DND-41 (cell line): ENCODE results near the gene NRG3.

Source experiments
- EZH2 ChIP-seq: IDR thresholded peaks from 3 replicates; pipeline ENCODE4 v1.6.1; 2012; ENCODE audit warnings: borderline replicate concordance, low read depth, mild to moderate bottlenecking, moderate library complexity, low read length, inconsistent platforms; ENCODE audit not compliant: severe bottlenecking
- TF ChIP-seq, protein P1 (sequence below): IDR thresholded peaks from 2 replicates; pipeline ENCODE4 v1.5.1; 2012; ENCODE audit warnings: borderline replicate concordance, low read length, moderate library complexity, mild to moderate bottlenecking; ENCODE audit not compliant: poor library complexity, severe bottlenecking; ENCODE audit errors: extremely low read depth

DNA sequence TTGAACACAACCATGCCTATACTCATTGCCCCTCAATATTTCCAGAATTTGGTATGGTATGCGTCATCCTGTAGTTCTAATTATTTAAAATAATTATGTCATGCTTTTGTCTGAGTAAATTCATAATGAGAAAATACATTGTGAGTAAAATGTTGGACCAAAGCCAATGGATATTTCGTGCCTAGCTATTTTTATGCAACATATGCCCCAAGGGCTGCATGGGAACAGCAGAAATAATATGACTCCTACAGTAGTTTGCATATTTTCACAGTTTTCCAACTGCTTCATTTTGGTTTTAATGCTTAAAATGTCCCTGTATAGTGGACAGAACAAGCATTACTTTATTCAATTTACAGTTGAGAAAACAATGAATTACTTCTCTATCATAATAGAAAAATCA, 1148.7 kb downstream of the NRG3 start:
- TF ChIP-seq, protein P1, sequence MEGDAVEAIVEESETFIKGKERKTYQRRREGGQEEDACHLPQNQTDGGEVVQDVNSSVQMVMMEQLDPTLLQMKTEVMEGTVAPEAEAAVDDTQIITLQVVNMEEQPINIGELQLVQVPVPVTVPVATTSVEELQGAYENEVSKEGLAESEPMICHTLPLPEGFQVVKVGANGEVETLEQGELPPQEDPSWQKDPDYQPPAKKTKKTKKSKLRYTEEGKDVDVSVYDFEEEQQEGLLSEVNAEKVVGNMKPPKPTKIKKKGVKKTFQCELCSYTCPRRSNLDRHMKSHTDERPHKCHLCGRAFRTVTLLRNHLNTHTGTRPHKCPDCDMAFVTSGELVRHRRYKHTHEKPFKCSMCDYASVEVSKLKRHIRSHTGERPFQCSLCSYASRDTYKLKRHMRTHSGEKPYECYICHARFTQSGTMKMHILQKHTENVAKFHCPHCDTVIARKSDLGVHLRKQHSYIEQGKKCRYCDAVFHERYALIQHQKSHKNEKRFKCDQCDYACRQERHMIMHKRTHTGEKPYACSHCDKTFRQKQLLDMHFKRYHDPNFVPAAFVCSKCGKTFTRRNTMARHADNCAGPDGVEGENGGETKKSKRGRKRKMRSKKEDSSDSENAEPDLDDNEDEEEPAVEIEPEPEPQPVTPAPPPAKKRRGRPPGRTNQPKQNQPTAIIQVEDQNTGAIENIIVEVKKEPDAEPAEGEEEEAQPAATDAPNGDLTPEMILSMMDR, result no peak
- no peak for TF ChIP-seq EZH2
